Neural cell (in vitro differentiated cells): ENCODE results near the gene TMPRSS15. TPM values are rescaled to one million over a fixed set of nuclear protein-coding genes. Genes with fewer than 3 reads are reported as not detected.

Experiments
- H2AFZ ChIP-seq: fragments of 200-600, 300-800 bp; sonication (generic), shearing (Covaris generic); 2 replicates; pipeline ENCODE4 v1.6.0; 2014; ENCODE audit warnings: low read depth, mild to moderate bottlenecking, antibody characterized with exemption, low read length, moderate library complexity
- H3F3A ChIP-seq: fragments of 200-600 bp; shearing (Covaris generic); 2 replicates; pipeline ENCODE4 v1.6.1; 2016; ENCODE audit warnings: mild to moderate bottlenecking, moderate library complexity, mixed read lengths, antibody characterized with exemption, low read length; ENCODE audit not compliant: insufficient read depth, poor library complexity, severe bottlenecking
- H3K27ac ChIP-seq: fragments of 200-600, 300-800 bp; sonication (generic), shearing (Covaris generic); 2 replicates; pipeline ENCODE4 v1.5.1; 2014; ENCODE audit warnings: mild to moderate bottlenecking, low read length, moderate library complexity
- H3K27me3 ChIP-seq: fragments of 300-800, 200-600 bp; sonication (generic), shearing (Covaris generic); 2 replicates; pipeline ENCODE4 v1.6.0; 2014; ENCODE audit warnings: mild to moderate bottlenecking, low read depth, low read length, moderate library complexity; ENCODE audit not compliant: insufficient read depth
- H3K36me3 ChIP-seq: fragments of 300-800, 200-600 bp; sonication (generic), shearing (Covaris generic); 2 replicates; pipeline ENCODE4 v1.5.1; 2014; ENCODE audit warnings: mild to moderate bottlenecking, antibody characterized with exemption, low read length, moderate library complexity; ENCODE audit not compliant: insufficient read depth
- H3K4me2 ChIP-seq: fragments of 300-800, 200-600 bp; sonication (generic), shearing (Covaris generic); 2 replicates; pipeline ENCODE4 v1.6.0; 2014; ENCODE audit warnings: mild to moderate bottlenecking, low read length
- H3K4me3 ChIP-seq: fragments of 300-800, 200-600 bp; sonication (generic), shearing (Covaris generic); 2 replicates; pipeline ENCODE4 v1.5.1; 2014; ENCODE audit warnings: mild to moderate bottlenecking, low read length, moderate library complexity
- H3K79me2 ChIP-seq: fragments of 200-600 bp; shearing (Covaris generic); replicated peaks from 2 replicates; pipeline ENCODE4 v1.6.0; 2014; ENCODE audit warnings: mild to moderate bottlenecking, low read length, moderate library complexity; ENCODE audit not compliant: insufficient read depth
- H3K9ac ChIP-seq: fragments of 300-800, 200-600 bp; sonication (generic), shearing (Covaris generic); 2 replicates; pipeline ENCODE4 v1.6.1; 2016; ENCODE audit warnings: mild to moderate bottlenecking, low read length, mixed read lengths
- H3K9me2 ChIP-seq: fragments of 200-600 bp; shearing (Covaris generic); 2 replicates; pipeline ENCODE4 v1.6.1; 2016; ENCODE audit warnings: mild to moderate bottlenecking, low read length, mixed read lengths; ENCODE audit not compliant: insufficient read depth
- H3K9me3 ChIP-seq: fragments of 200-600, 300-800 bp; sonication (generic), shearing (Covaris generic); 2 replicates; pipeline ENCODE4 v1.6.1; 2016; ENCODE audit warnings: mild to moderate bottlenecking, mixed run types, low read length, moderate library complexity, mixed read lengths
- H4K20me1 ChIP-seq: fragments of 200-600 bp; shearing (Covaris generic); 2 replicates; pipeline ENCODE4 v1.6.1; 2016; ENCODE audit warnings: mild to moderate bottlenecking, mixed run types; ENCODE audit not compliant: insufficient read depth
- EP300 ChIP-seq: fragments of 450-650 bp; conservative IDR thresholded peaks from 2 replicates; pipeline ENCODE4 v1.6.1; 2014; ENCODE audit warnings: antibody characterized with exemption, mild to moderate bottlenecking, moderate library complexity; ENCODE audit not compliant: poor library complexity, severe bottlenecking
- EZH2 ChIP-seq: fragments of 200-600, 300-800 bp; shearing (Covaris generic), sonication (generic); IDR thresholded peaks from 2 replicates; pipeline ENCODE4 v1.6.1; 2014; ENCODE audit warnings: antibody characterized with exemption, low read length, borderline replicate concordance, mild to moderate bottlenecking; ENCODE audit not compliant: insufficient read depth, poor library complexity, severe bottlenecking
- MXI1 ChIP-seq: fragments of 450-650 bp; conservative IDR thresholded peaks from 2 replicates; pipeline ENCODE4 v1.6.1; 2014; ENCODE audit warnings: antibody characterized with exemption, mild to moderate bottlenecking; ENCODE audit not compliant: poor library complexity, severe bottlenecking
- POLR2AphosphoS5 ChIP-seq: IDR thresholded peaks from 2 replicates; pipeline ENCODE4 v1.6.1; 2012
- RAD21 ChIP-seq: fragments of 450-650 bp; conservative IDR thresholded peaks from 2 replicates; pipeline ENCODE4 v1.6.1; 2014; ENCODE audit warnings: antibody characterized with exemption, mild to moderate bottlenecking, moderate library complexity
- SMC3 ChIP-seq: fragments of 450-650 bp; conservative IDR thresholded peaks from 2 replicates; pipeline ENCODE4 v1.6.1; 2014; ENCODE audit warnings: antibody characterized with exemption, mild to moderate bottlenecking, moderate library complexity; ENCODE audit not compliant: poor library complexity
- TAF1 ChIP-seq: IDR thresholded peaks from 2 replicates; pipeline ENCODE4 v1.6.1; 2012; ENCODE audit warnings: low read depth
- polyA plus RNA-seq: library from polyadenylated mRNA; depleted of rRNA; stranded (reverse); fragments of >200 nt; gene quantifications from 2 replicates; pipeline ENCODE4 v1.2.3, GENCODE V29; 2014
- TF ChIP-seq, protein P1 (sequence below): IDR thresholded peaks from 2 replicates; pipeline ENCODE4 v1.6.1; 2012; ENCODE audit warnings: borderline replicate concordance
- TF ChIP-seq, protein P2 (sequence below): fragments of 450-650 bp; IDR thresholded peaks from 2 replicates; pipeline ENCODE4 v1.5.1; 2014; ENCODE audit warnings: antibody characterized with exemption, mild to moderate bottlenecking, moderate library complexity; ENCODE audit not compliant: poor library complexity, severe bottlenecking

The TMPRSS15 gene
- polyA plus RNA-seq, 1 donor from 2014 or later, result 0.50 TPM

DNA sequence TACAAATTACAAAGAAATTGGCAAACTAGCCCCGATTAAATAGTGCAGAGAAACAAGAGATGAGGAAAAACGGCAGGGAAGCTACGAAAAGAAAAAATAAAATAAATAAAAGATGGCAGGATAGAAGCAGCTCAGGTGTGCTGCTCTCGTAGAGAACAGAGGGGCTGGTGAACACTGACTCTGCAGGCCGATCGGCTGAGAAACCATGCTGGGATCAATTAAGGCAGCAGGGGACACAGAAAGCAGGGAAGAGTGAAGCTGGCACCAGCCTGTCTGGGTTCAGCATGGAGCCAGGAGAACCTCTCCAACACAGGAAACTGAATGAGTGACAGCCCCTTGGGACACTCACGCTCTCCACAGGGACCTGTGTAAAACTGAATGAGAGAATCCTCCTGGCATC is 39.5 kb upstream of the TMPRSS15 start:
- Histone ChIP-seq H3K27ac (no peak overlapping the region), H3K27me3 (no peaks in the 10 kb centered on the region), H3K9ac (no peak overlapping the region), H3K9me3 (no peaks in the 10 kb centered on the region), H3K79me2 (no peaks in the 10 kb centered on the region), H3K4me2 (no peak overlapping the region), H3K4me3 (no peak overlapping the region), H3K36me3 (no peaks in the 10 kb centered on the region), H3F3A (no peaks in the 10 kb centered on the region), H4K20me1 (no peaks in the 10 kb centered on the region), H2AFZ (no peak overlapping the region), H3K9me2 (no peaks in the 10 kb centered on the region)
- no peak for TF ChIP-seq TAF1
- no peak for TF ChIP-seq MXI1
- no peak for TF ChIP-seq EP300
- TF ChIP-seq RAD21, result no peak
- TF ChIP-seq SMC3, result no peak
- TF ChIP-seq, protein P1, sequence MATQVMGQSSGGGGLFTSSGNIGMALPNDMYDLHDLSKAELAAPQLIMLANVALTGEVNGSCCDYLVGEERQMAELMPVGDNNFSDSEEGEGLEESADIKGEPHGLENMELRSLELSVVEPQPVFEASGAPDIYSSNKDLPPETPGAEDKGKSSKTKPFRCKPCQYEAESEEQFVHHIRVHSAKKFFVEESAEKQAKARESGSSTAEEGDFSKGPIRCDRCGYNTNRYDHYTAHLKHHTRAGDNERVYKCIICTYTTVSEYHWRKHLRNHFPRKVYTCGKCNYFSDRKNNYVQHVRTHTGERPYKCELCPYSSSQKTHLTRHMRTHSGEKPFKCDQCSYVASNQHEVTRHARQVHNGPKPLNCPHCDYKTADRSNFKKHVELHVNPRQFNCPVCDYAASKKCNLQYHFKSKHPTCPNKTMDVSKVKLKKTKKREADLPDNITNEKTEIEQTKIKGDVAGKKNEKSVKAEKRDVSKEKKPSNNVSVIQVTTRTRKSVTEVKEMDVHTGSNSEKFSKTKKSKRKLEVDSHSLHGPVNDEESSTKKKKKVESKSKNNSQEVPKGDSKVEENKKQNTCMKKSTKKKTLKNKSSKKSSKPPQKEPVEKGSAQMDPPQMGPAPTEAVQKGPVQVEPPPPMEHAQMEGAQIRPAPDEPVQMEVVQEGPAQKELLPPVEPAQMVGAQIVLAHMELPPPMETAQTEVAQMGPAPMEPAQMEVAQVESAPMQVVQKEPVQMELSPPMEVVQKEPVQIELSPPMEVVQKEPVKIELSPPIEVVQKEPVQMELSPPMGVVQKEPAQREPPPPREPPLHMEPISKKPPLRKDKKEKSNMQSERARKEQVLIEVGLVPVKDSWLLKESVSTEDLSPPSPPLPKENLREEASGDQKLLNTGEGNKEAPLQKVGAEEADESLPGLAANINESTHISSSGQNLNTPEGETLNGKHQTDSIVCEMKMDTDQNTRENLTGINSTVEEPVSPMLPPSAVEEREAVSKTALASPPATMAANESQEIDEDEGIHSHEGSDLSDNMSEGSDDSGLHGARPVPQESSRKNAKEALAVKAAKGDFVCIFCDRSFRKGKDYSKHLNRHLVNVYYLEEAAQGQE, result no peak
- no peak for TF ChIP-seq EZH2
- no peak for TF ChIP-seq POLR2AphosphoS5
- TF ChIP-seq, protein P2, sequence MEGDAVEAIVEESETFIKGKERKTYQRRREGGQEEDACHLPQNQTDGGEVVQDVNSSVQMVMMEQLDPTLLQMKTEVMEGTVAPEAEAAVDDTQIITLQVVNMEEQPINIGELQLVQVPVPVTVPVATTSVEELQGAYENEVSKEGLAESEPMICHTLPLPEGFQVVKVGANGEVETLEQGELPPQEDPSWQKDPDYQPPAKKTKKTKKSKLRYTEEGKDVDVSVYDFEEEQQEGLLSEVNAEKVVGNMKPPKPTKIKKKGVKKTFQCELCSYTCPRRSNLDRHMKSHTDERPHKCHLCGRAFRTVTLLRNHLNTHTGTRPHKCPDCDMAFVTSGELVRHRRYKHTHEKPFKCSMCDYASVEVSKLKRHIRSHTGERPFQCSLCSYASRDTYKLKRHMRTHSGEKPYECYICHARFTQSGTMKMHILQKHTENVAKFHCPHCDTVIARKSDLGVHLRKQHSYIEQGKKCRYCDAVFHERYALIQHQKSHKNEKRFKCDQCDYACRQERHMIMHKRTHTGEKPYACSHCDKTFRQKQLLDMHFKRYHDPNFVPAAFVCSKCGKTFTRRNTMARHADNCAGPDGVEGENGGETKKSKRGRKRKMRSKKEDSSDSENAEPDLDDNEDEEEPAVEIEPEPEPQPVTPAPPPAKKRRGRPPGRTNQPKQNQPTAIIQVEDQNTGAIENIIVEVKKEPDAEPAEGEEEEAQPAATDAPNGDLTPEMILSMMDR, result no peak

DNA sequence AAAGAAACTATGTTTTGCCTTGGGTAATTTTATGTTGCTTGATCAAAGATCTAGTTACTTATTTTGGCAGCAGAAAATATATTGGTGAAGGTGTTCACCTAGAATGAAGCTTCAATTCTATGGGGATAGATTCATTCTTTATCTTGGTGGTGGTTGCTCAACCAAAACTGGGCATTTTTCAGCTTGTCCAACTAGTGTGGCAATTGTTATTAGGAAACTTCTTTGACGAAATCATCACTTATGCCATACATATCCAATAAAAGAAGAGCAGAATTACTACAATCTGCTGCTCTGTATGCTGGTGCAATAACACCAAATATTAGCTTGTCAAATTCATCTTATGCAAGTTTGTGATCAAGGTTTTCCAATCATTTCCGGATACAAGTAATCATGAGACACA is 26.8 kb upstream of the TMPRSS15 start:
- no peak overlapping the region for H3K27ac ChIP-seq
- H2AFZ ChIP-seq, result no peak overlapping the region
- no peaks in the 10 kb centered on the region for H3K9me3 ChIP-seq
- H3K9me2 ChIP-seq, result no peaks in the 10 kb centered on the region
- TF ChIP-seq EZH2 (no peak), EP300 (no peak), TAF1 (no peak), SMC3 (no peak), MXI1 (no peak), RAD21 (no peak), POLR2AphosphoS5 (no peak)
- TF ChIP-seq, protein P2, result no peak
- TF ChIP-seq, protein P1, result no peak
- no peaks in the 10 kb centered on the region for H3K79me2 ChIP-seq
- H3K9ac ChIP-seq, result no peak overlapping the region
- no peaks in the 10 kb centered on the region for H3K27me3 ChIP-seq
- no peaks in the 10 kb centered on the region for H4K20me1 ChIP-seq
- no peaks in the 10 kb centered on the region for H3F3A ChIP-seq
- no peak overlapping the region for H3K4me2 ChIP-seq
- H3K4me3 ChIP-seq, result no peak overlapping the region
- no peaks in the 10 kb centered on the region for H3K36me3 ChIP-seq
